ENCODE data around the gene CACNA1H. TPM values are rescaled to one million over a fixed set of nuclear protein-coding genes. Genes with fewer than 3 reads are reported as not detected.

Gene CACNA1H
- total RNA-seq, 2 experiments from 2014 or later, result 0.27 to 0.34 TPM

- no peak for ATAC-seq
- no peaks in the 10 kb centered on the region for H3K4me1 Mint-ChIP-seq (ENCODE audit: low read depth)
- H3K27ac Mint-ChIP-seq, result no peak overlapping the region
- CTCF ChIA-PET, result no interaction called here
- TF ChIP-seq, protein P1, sequence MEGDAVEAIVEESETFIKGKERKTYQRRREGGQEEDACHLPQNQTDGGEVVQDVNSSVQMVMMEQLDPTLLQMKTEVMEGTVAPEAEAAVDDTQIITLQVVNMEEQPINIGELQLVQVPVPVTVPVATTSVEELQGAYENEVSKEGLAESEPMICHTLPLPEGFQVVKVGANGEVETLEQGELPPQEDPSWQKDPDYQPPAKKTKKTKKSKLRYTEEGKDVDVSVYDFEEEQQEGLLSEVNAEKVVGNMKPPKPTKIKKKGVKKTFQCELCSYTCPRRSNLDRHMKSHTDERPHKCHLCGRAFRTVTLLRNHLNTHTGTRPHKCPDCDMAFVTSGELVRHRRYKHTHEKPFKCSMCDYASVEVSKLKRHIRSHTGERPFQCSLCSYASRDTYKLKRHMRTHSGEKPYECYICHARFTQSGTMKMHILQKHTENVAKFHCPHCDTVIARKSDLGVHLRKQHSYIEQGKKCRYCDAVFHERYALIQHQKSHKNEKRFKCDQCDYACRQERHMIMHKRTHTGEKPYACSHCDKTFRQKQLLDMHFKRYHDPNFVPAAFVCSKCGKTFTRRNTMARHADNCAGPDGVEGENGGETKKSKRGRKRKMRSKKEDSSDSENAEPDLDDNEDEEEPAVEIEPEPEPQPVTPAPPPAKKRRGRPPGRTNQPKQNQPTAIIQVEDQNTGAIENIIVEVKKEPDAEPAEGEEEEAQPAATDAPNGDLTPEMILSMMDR (IDR thresholded peaks at IDR 0.05), result no peak
- POLR2A ChIA-PET, result no interaction called here
- no peaks in the 10 kb centered on the region for H3K36me3 Mint-ChIP-seq (ENCODE audit: low read depth)
- H3K4me3 Mint-ChIP-seq, result no peak overlapping the region
- no peak for DNase-seq
- intact Hi-C loops (cut with micrococcal nuclease), result no loop called here
- peaks cover 16% of the 10 kb centered on the region for H3K27me3 Mint-ChIP-seq
- H3K9me3 Mint-ChIP-seq, result no peaks in the 10 kb centered on the region
These were observed 5.8 kb downstream of the CACNA1H start for GRCh38 chr16:1158456-1159324.

DNA sequence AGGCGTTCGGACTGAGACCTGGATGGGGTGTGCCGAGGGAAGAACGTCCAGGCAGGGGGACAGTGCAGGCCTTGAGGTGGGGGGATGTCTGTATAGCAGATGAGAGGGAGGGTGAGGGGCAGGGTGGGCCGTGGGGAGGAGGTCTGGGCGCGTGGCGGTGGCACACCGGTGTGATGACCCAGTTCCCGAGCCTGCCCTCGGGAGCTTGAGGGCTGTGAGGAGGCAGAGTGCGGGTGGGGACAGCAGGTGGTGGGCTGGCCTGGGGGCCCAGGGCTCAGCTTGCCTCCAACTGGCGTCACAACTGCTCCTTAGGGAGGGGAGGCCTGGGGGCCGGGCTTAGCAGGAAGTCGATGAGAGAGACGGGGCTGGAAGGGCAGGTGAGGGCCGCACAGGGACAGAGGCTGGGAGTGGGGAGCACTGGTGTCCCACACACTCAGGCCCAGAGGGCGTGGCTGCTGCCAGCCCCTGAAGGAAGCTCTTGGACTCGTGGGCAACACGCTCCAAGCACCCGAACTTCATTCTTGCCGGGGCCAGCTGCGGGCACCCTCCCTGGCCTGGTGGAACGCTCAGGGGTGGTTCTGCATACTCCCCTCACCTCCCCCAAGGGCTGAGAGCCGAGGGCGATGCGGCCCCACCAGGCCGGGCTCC is 6.5 kb downstream of the CACNA1H start:
- TF ChIP-seq, protein P1 (IDR thresholded peaks at IDR 0.05), result no peak
- intact Hi-C loops (cut with micrococcal nuclease), result no loop called here
- no peak overlapping the region for H3K27ac Mint-ChIP-seq
- no peak overlapping the region for H3K4me3 Mint-ChIP-seq
- H3K27me3 Mint-ChIP-seq, result peaks cover 15% of the 10 kb centered on the region
- H3K9me3 Mint-ChIP-seq, result no peaks in the 10 kb centered on the region
- H3K4me1 Mint-ChIP-seq (ENCODE audit: low read depth), result no peaks in the 10 kb centered on the region
- POLR2A ChIA-PET, result no interaction called here
- no peaks in the 10 kb centered on the region for H3K36me3 Mint-ChIP-seq (ENCODE audit: low read depth)
- ATAC-seq, result no peak
- no peak for DNase-seq
- CTCF ChIA-PET, result no interaction called here

DNA sequence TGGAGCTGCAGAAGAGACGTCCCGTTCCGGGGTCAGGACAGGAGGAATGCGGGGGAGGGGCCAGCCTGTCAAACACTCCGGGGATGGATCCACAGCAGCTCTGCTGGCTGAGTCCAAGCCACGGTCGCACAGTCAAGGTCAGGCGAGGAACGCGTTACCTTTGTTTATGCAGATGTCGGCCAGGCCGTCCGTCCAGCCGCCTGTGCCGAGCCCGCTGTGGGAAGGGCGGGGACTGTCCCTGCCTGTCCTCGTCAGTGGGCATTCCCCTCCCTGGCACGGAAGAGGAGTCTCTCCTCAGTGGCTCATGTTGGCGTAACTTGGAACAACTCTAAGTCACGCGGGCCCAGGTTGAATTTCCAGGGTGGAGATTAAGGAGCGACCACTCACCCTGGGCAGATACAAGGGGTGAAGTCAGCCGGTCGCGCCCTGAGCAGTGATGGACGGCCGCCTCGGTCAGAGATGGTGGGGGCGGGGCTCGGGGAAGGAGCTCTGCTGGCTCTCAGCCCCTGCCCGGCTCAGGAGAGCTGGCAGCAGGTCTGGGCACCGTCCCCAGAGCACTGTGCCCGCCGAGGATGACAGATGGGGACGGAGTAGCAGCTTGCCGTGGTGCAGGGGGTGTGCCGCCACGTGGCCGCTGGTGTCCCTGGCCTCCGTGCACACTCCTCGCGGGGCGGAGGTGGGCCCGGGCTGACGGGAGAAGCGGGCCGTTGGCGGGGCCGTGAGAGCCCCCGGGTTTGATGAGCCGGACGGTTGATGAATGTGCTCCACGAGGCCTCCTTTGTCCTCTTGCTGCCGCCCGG is 7.3 kb downstream of the CACNA1H start:
- Mint-ChIP-seq H3K27ac (no peak overlapping the region), H3K27me3 (peaks cover 14% of the 10 kb centered on the region), H3K9me3 (no peaks in the 10 kb centered on the region), H3K4me3 (no peak overlapping the region), H3K4me1 (ENCODE audit: low read depth) (no peaks in the 10 kb centered on the region), H3K36me3 (ENCODE audit: low read depth) (no peaks in the 10 kb centered on the region)
- ChIA-PET CTCF (no interaction called here), POLR2A (no interaction called here)
- ATAC-seq (no peak), DNase-seq (no peak)
- TF ChIP-seq, protein P1 (IDR thresholded peaks at IDR 0.05), result no peak
- intact Hi-C loops (cut with micrococcal nuclease), result no loop called here

DNA sequence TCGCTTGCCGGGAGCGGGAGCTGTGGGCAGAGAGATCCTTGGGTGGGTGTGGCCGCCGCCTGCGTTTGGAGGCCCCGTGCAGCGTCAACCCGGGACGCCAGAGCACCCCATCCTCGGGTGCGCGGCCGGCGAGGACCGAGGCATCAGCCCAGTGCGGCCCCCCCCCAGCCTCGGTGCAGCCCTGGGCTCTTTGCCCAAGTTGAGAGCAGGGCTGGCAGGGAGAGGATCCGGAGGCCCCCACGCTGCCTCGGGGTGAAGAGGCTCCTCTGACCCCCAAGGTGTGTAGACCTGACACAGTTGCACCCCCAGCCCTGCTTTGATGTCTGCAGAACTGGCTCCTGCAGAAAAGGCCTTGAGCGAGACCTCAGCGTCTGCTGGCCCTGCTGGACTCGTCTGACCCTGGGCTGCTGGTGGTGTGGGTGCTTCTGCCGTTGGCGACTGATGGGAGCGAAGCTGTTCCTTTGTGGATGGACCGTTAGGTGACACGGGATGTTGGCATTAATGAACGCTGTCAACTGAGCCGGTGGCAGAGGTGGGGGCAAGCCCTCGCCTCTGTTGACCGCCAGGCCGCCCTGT is 8.0 kb downstream of the CACNA1H start:
- DNase-seq (no peak), ATAC-seq (no peak)
- Mint-ChIP-seq H3K27ac (no peak overlapping the region), H3K36me3 (ENCODE audit: low read depth) (no peaks in the 10 kb centered on the region), H3K4me3 (no peak overlapping the region), H3K9me3 (no peaks in the 10 kb centered on the region), H3K4me1 (ENCODE audit: low read depth) (no peaks in the 10 kb centered on the region), H3K27me3 (peaks cover 8% of the 10 kb centered on the region)
- ChIA-PET POLR2A (no interaction called here), CTCF (no interaction called here)
- TF ChIP-seq, protein P1 (IDR thresholded peaks at IDR 0.05), result no peak
- intact Hi-C loops (cut with micrococcal nuclease), result no loop called here

Measured in activated CD8-positive, alpha-beta T cell treated with anti-CD3 and anti-CD28 coated beads for 36 hours (primary cell).